C4-2B (cell line): ENCODE results near the gene TOR4A.

Source experiments
- ZFX ChIP-seq: fragments of 450-650 bp; IDR thresholded peaks from 2 replicates; pipeline ENCODE4 v1.6.1; 2017
- TF ChIP-seq, protein P1 (sequence below): fragments of 450-650 bp; conservative IDR thresholded peaks from 2 replicates; pipeline ENCODE4 v1.5.1; 2017; ENCODE audit warnings: mild to moderate bottlenecking

DNA sequence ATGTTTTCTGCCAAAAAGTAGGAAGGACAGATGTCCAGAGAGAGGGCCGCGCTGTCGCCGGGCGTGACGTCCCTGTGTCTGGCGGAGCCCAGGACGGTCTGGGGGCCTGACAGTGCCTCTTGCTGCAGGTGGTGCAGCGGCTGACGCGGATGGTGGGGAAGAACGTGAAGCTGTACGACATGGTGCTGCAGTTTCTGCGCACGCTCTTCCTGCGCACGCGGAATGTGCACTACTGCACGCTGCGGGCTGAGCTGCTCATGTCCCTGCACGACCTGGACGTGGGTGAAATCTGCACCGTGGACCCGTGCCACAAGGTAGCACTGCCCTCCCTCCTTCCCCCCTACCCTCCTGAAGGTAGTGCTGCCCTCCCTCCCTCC, 14.6 kb upstream of the TOR4A start:
- TF ChIP-seq, protein P1, sequence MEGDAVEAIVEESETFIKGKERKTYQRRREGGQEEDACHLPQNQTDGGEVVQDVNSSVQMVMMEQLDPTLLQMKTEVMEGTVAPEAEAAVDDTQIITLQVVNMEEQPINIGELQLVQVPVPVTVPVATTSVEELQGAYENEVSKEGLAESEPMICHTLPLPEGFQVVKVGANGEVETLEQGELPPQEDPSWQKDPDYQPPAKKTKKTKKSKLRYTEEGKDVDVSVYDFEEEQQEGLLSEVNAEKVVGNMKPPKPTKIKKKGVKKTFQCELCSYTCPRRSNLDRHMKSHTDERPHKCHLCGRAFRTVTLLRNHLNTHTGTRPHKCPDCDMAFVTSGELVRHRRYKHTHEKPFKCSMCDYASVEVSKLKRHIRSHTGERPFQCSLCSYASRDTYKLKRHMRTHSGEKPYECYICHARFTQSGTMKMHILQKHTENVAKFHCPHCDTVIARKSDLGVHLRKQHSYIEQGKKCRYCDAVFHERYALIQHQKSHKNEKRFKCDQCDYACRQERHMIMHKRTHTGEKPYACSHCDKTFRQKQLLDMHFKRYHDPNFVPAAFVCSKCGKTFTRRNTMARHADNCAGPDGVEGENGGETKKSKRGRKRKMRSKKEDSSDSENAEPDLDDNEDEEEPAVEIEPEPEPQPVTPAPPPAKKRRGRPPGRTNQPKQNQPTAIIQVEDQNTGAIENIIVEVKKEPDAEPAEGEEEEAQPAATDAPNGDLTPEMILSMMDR: no peak
- no peak for TF ChIP-seq ZFX
